Stomach (tissue), 9 donors: Measurements from ENCODE around the gene NLGN1. TPM values are rescaled to one million over a fixed set of nuclear protein-coding genes. Genes with fewer than 3 reads are reported as not detected.

ENCODE experiments used
- DNase-seq, 2 donors: peaks; one replicate each; pipeline versions ENCODE4 v3.0.0 to v3.0.0-alpha.2; 2013 to 2019
- H3K27ac ChIP-seq, 5 donors: fragments of 200-600 bp in 4 of 5; sonication (generic) in 4 of 5; one replicate each; pipeline ENCODE4 v1.5.1; 2013 to 2019; ENCODE audit warnings: mild to moderate bottlenecking in 1 of 5, moderate library complexity in 1 of 5
- H3K27me3 ChIP-seq, 3 donors: fragments of 200-600 bp; sonication (generic); one replicate each; pipeline ENCODE4 v1.5.1; 2017 to 2019; ENCODE audit warnings: mixed run types in 1 of 3
- H3K36me3 ChIP-seq, 4 donors: fragments of 200-600 bp; sonication (generic); 1 replicate in 3 of 4; 2 replicates in 1 of 4; pipeline ENCODE4 v1.5.1; 2016 to 2019
- H3K4me1 ChIP-seq, 4 donors: fragments of 200-600 bp; sonication (generic); one replicate each; pipeline ENCODE4 v1.5.1; 2016 to 2019
- H3K4me3 ChIP-seq, 4 donors: fragments of 200-600 bp; sonication (generic) in 3 of 4; one replicate each; pipeline ENCODE4 v1.5.1; 2016 to 2019; ENCODE audit warnings: mild to moderate bottlenecking in 1 of 4
- H3K9me3 ChIP-seq, 4 donors: fragments of 200-600 bp; sonication (generic); one replicate each; pipeline ENCODE4 v1.5.1; 2016 to 2019
- EP300 ChIP-seq: sonication (generic); formaldehyde crosslinking; IDR thresholded peaks from one replicate; pipeline ENCODE4 v1.6.1; 2017; ENCODE audit warnings: antibody characterized with exemption
- POLR2A ChIP-seq, 4 donors: fragments of 450-650 bp; IDR thresholded peaks; one replicate each; pipeline ENCODE4 v1.6.1; 2016; ENCODE audit warnings: antibody characterized with exemption in 4 of 4, control low read depth in 2 of 4, mild to moderate bottlenecking in 1 of 4, moderate library complexity in 1 of 4
- POLR2AphosphoS5 ChIP-seq, 3 donors: sonication (generic); formaldehyde crosslinking; IDR thresholded peaks; one replicate each; pipeline ENCODE4 v1.6.1; 2016; ENCODE audit warnings: antibody characterized with exemption in 3 of 3
- WGBS, 5 donors: extraction: QIAGEN DNeasy Blood & Tissue Kit in 3 of 5; methylation state at CpG; one replicate each; pipeline versions ENCODE4 v1.1.5 to v1.1.7; 2013 to 2018; 5-methylcytosine and 5-hydroxymethylcytosine counted together
- intact Hi-C: fragments of 100-400 bp; cut with DNase I; formaldehyde crosslinking; loops from one replicate; pipeline ENCODE4 v1.15.1; 2023; ENCODE audit warnings: low total_unique reads
- polyA plus RNA-seq, 3 donors: library from polyadenylated mRNA; stranded (reverse); fragments of 200-250 nt; gene quantifications; one replicate each; pipeline ENCODE4 v1.2.3, GENCODE V29; 2013
- total RNA-seq, 5 donors: library from RNA; depleted of rRNA; stranded (reverse); fragments of >200 nt; gene quantifications; one replicate each; pipeline versions ENCODE4 v1.1.0 to v1.2.3, GENCODE V29; 2014 to 2016
- TF ChIP-seq, protein P1 (sequence below), 7 experiments: fragments of 450-650 bp in 4 of 7; fragments of 200-600 bp in 3 of 7; sonication (generic) in 3 of 7; IDR thresholded peaks; one replicate each; pipeline ENCODE4 v1.5.1; 2016 to 2019; ENCODE audit warnings: antibody characterized with exemption in 7 of 7, control low read depth in 2 of 7, mild to moderate bottlenecking in 1 of 7
- donor health status: healthy with polysubstance abuse.
- donor health status: Bipolar disorder and iron deficiency.
- donor health status: healthy.

The NLGN1 gene
- total and polyA plus RNA-seq, 8 donors: 0.15 to 45.2 (median 4.8) TPM; not detected in 1

DNA sequence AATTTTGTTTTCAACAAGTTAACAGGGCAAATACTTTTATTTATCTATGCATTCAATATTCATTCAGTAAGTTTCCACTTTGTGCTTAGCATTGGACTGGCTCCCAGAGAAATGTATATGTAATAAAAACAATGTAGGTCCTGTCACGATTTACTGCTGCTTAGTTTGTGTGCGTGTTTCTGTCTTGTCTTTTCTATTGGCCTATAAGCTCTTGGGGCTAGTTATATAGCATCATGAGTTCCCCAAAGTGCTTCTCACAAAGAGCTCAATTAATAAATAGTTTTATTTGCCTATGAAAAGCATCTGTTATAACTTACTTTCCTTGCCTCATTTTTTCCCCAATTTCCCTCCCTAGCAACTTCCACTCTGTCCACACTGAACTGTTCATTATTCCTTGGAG is 794.9 kb downstream of the NLGN1 start:
- H3K36me3 ChIP-seq: no peaks in the 10 kb centered on the region
- WGBS, 5 donors: 74 to 87% (median 76%) methylated on average over 2 of the region's 2 CpGs
- no peak overlapping the region for H3K27ac ChIP-seq
- no peaks in the 10 kb centered on the region for H3K27me3 ChIP-seq
- intact Hi-C loops: no loop called here
- no peaks in the 10 kb centered on the region for H3K9me3 ChIP-seq
- H3K4me1 ChIP-seq: peaks cover 0 to 8% (median 3%) of the 10 kb centered on the region in 4 donors
- H3K4me3 ChIP-seq: no peak overlapping the region
- TF ChIP-seq POLR2AphosphoS5 (IDR thresholded peaks at IDR 0.05): no peak
- TF ChIP-seq POLR2A (IDR thresholded peaks at IDR 0.05): no peak
- TF ChIP-seq, protein P1, sequence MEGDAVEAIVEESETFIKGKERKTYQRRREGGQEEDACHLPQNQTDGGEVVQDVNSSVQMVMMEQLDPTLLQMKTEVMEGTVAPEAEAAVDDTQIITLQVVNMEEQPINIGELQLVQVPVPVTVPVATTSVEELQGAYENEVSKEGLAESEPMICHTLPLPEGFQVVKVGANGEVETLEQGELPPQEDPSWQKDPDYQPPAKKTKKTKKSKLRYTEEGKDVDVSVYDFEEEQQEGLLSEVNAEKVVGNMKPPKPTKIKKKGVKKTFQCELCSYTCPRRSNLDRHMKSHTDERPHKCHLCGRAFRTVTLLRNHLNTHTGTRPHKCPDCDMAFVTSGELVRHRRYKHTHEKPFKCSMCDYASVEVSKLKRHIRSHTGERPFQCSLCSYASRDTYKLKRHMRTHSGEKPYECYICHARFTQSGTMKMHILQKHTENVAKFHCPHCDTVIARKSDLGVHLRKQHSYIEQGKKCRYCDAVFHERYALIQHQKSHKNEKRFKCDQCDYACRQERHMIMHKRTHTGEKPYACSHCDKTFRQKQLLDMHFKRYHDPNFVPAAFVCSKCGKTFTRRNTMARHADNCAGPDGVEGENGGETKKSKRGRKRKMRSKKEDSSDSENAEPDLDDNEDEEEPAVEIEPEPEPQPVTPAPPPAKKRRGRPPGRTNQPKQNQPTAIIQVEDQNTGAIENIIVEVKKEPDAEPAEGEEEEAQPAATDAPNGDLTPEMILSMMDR (IDR thresholded peaks at IDR 0.05): no peak
- no peak for TF ChIP-seq EP300
- DNase-seq: peak in 1 of 2 donors; percentile 23

DNA sequence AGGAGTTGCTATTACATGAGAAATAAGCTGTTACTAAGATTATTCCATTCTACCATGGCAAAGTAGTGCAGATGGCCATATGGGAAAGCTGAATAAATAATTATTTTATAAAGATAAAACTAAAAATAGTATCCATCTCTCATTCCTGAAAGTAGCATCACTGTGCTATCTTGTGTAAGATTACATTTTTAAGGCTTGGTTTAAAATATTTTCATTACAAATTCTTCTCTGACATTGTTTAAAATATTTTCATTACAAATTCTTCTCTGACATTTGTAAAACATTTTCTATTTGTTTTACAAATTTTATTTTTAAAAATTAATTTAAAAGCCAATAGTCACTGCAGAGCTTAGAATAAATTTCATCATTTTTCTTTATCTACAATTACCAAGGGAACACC is 796.1 kb downstream of the NLGN1 start:
- Histone ChIP-seq H3K27me3 (no peaks in the 10 kb centered on the region), H3K4me3 (no peak overlapping the region), H3K36me3 (no peaks in the 10 kb centered on the region), H3K4me1 (peaks cover 0 to 13% (median 3%) of the 10 kb centered on the region in 4 donors), H3K27ac (no peak overlapping the region), H3K9me3 (no peaks in the 10 kb centered on the region)
- no peak for DNase-seq
- intact Hi-C loops: no loop called here
- TF ChIP-seq, protein P1 (IDR thresholded peaks at IDR 0.05): no peak
- TF ChIP-seq EP300: no peak
- no peak for TF ChIP-seq POLR2AphosphoS5 (IDR thresholded peaks at IDR 0.05)
- TF ChIP-seq POLR2A (IDR thresholded peaks at IDR 0.05): no peak

DNA sequence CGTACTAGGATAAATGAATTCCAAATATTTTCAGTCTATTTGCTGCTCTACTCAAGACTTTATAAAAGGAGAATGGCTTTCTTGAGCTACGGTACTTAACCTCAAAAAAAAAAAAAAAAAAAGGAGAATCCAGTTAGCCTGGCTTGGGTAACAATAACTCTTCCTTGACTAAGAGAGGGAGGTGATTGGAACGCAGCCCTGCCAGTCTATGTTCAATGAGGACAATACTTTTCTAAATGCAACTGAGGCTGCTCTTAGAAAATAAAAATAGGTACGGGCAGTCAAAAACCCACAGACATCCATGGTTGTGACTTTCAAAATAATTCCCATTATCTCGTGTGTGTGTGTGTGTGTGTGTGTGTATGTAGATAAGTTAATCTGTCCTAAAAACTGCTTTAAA is 799.9 kb downstream of the NLGN1 start:
- DNase-seq: no peak
- Histone ChIP-seq H3K4me1 (peaks cover 0 to 5% (median 0%) of the 10 kb centered on the region in 4 donors), H3K4me3 (no peak overlapping the region), H3K27me3 (no peaks in the 10 kb centered on the region), H3K36me3 (no peaks in the 10 kb centered on the region), H3K27ac (no peak overlapping the region), H3K9me3 (no peaks in the 10 kb centered on the region)
- 63 to 81% (median 77%) methylated on average over 5 of the region's 5 CpGs for WGBS, 5 donors
- TF ChIP-seq EP300 (no peak), POLR2AphosphoS5 (IDR thresholded peaks at IDR 0.05) (no peak), POLR2A (IDR thresholded peaks at IDR 0.05) (no peak)
- TF ChIP-seq, protein P1 (IDR thresholded peaks at IDR 0.05): no peak
- intact Hi-C loops: no loop called here

DNA sequence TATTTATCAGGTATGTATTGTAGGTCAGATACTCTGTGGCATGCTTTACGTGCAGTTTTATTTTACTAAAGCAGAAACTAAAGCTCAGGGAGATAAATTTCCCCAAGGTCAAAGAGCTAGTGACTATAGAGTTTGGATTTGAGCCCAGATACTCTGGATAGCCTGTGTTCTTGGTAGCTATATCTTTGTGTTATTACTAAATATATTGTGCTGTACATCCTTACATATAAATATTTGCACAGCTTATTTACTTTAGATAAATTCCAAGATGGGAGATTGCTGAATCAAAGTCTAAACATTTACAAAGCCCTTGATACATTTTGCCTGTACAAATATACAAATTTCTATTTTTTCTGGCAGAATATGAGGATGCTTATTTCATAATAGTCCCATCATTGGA is 800.7 kb downstream of the NLGN1 start:
- Histone ChIP-seq H3K4me1 (peaks cover 0 to 5% (median 0%) of the 10 kb centered on the region in 4 donors), H3K27ac (no peak overlapping the region), H3K9me3 (no peaks in the 10 kb centered on the region), H3K27me3 (no peaks in the 10 kb centered on the region), H3K36me3 (no peaks in the 10 kb centered on the region), H3K4me3 (no peak overlapping the region)
- peak in 1 of 2 donors; percentile 73 for DNase-seq
- no peak for TF ChIP-seq EP300
- TF ChIP-seq, protein P1 (IDR thresholded peaks at IDR 0.05): no peak
- TF ChIP-seq POLR2AphosphoS5 (IDR thresholded peaks at IDR 0.05): no peak
- TF ChIP-seq POLR2A (IDR thresholded peaks at IDR 0.05): no peak
- intact Hi-C loops: no loop called here
- WGBS, 5 donors: 14 to 27% (median 21%) methylated on average over 1 of the region's 1 CpG
